Tracheal epithelial cell (primary cell): ENCODE data around the gene TGFA. TPM values are rescaled to one million over a fixed set of nuclear protein-coding genes. Genes with fewer than 3 reads are reported as not detected.

Experiments used
- total RNA-seq: library from RNA; depleted of rRNA; stranded (reverse); fragments of >200 nt; gene quantifications from 2 replicates; pipeline ENCODE4 v1.2.1, GENCODE V29; 2014

Gene TGFA
- total RNA-seq = 99.1 and 248 TPM in 2 replicates

DNA sequence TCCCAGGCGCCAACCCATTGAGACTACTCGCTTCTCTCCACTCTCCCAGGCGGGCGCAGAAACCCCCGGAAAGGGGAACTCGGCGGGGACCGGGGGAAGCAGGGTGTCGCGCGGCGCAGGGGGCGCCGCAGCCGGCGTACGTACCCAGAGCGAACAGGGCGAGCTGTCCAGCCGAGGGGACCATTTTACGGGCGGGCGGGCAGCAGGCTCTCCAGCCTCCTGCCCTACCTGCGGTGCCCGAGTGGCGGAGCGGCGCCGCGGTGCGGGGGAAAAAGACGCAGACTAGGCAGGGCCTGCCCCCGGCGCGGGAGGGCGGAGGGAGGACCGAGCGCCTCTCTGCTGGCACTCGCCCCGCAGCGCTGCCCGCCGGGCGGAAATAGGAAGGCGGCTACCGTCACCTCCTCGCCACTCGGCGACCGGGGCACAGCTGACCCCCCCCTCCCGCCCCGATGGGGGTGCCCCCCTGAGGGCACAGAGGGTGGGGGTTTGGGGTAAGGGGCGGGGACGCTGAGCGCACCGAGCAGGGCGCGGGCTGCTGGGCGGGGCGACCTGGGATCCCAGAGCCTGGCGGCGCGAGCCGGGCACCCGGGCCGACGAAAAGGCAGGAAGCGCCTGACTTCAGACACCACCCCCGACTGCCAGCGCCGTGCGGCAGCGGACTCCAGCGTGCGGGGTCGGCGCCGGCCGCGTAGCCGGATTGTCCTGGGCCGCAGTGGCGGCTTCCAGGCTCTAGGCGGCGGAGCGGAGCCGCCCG lies at the start of gene TGFA:
TSS of gene TGFA (minus strand) at position 243 of the 754 bp plus-strand sequence. CDS start at position 184, 59 bp downstream.

Other genes with a start within 250 kb of the TGFA start
- gene ADD2, start 214.4 kb upstream of the TGFA start, total RNA-seq = 0.24 TPM in 1 of 2 replicates, not detected in the other
- not detected in 2 replicates for gene FIGLA, start 236.8 kb upstream of the TGFA start, total RNA-seq